ENCODE results near the gene RECK.

- TF ChIP-seq CTCF (IDR thresholded peaks at IDR 0.05) = no peak
- no peak for TF ChIP-seq POLR2A (IDR thresholded peaks at IDR 0.05)
These were observed 10.2 kb downstream of the RECK start for GRCh38 chr9:36046923-36047322.
